K562 (cell line): Measurements from ENCODE around the gene HEXD. TPM values are rescaled to one million over a fixed set of nuclear protein-coding genes. Genes with fewer than 3 reads are reported as not detected.

Experiments used
- FIP1L1 ChIP-seq: fragments of 200-400 bp; formaldehyde crosslinking; IDR thresholded peaks from 2 replicates; pipeline ENCODE4 v1.6.1; 2018; ENCODE audit warnings: mild to moderate bottlenecking, low read depth, low read length; ENCODE audit not compliant: poor library complexity, severe bottlenecking
- FOXA1 ChIP-seq: fragments of 450-650 bp; IDR thresholded peaks from 2 replicates; pipeline ENCODE4 v1.6.1; 2016; ENCODE audit warnings: mild to moderate bottlenecking, borderline replicate concordance
- FOXM1 ChIP-seq, 2 experiments: fragments of 450-650 bp in 1 of 2; sonication (generic) in 1 of 2; formaldehyde crosslinking in 1 of 2; IDR thresholded peaks; 2 replicates each; pipeline versions ENCODE4 v1.6.1 to v1.9.0; 2017 to 2022; ENCODE audit warnings: low read depth in 2 of 2, mild to moderate bottlenecking in 2 of 2, missing genetic modification reagents in 1 of 2, moderate library complexity in 1 of 2
- HDAC6 ChIP-seq: IDR thresholded peaks from 2 replicates; pipeline ENCODE4 v1.6.1; 2012; ENCODE audit warnings: low read depth, mild to moderate bottlenecking, control low read depth, inconsistent platforms, low read length, moderate library complexity
- HNRNPUL1 ChIP-seq: fragments of 200-400 bp; formaldehyde crosslinking; IDR thresholded peaks from 2 replicates; pipeline ENCODE4 v1.6.1; 2017; ENCODE audit warnings: low read length
- KAT2B ChIP-seq: IDR thresholded peaks from one replicate; pipeline ENCODE4 v1.6.1; 2012; ENCODE audit warnings: low read depth, mild to moderate bottlenecking, control low read depth, inconsistent platforms, low read length, moderate library complexity
- KDM5B ChIP-seq: fragments of 200-600 bp; sonication (generic); IDR thresholded peaks from 2 replicates; pipeline ENCODE4 v1.6.1; 2012; ENCODE audit warnings: low read depth, mild to moderate bottlenecking, moderate library complexity, low read length, control low read depth, inconsistent platforms; ENCODE audit not compliant: insufficient replicate concordance
- MCM5 ChIP-seq: fragments of 450-650 bp; IDR thresholded peaks from 2 replicates; pipeline ENCODE4 v1.6.1; 2016; ENCODE audit warnings: low read depth
- PML ChIP-seq: IDR thresholded peaks from 2 replicates; pipeline ENCODE4 v1.6.1; 2012; ENCODE audit warnings: low read length, inconsistent platforms
- PYGO2 ChIP-seq: fragments of 450-650 bp; IDR thresholded peaks from 2 replicates; pipeline ENCODE4 v1.6.1; 2016; ENCODE audit warnings: mild to moderate bottlenecking, missing genetic modification characterization, moderate library complexity, missing compliant biosample characterization
- TEAD1 ChIP-seq, 2 experiments: fragments of 450-650 bp in 1 of 2; sonication (generic) in 1 of 2; formaldehyde crosslinking; IDR thresholded peaks; 2 replicates each; pipeline versions ENCODE4 v1.4.0 to v1.8.0; 2020 to 2022; ENCODE audit warnings: mild to moderate bottlenecking in 2 of 2, missing genetic modification reagents in 1 of 2
- ZNF445 ChIP-seq: fragments of 250-450 bp; sonication (Bioruptor Pico); IDR thresholded peaks from 2 replicates; pipeline ENCODE4 v1.4.0; 2020; ENCODE audit warnings: low read depth, mild to moderate bottlenecking, moderate library complexity
- ZNF766 ChIP-seq: fragments of 200-800 bp; sonication (Bioruptor generic); conservative IDR thresholded peaks from 2 replicates; pipeline ENCODE4 v1.6.1; 2016; ENCODE audit warnings: missing genetic modification characterization, missing compliant biosample characterization
- polyA plus RNA-seq, 8 experiments: library from polyadenylated mRNA; depleted of rRNA in 4 of 8; stranded (reverse) in 5 of 8; unstranded in 3 of 8; fragments of >200 nt; fragmentation: Nextera tagmentation in 2 of 8; fragmentation: Illumina TruSeq in 1 of 8; extraction: Ambion mirVana in 2 of 8; extraction: Trizol in 1 of 8; gene quantifications; 2 replicates each; pipeline versions ENCODE4 v1.2.1 to v1.2.3, GENCODE V29; 2011 to 2014; ENCODE audit warnings: inconsistent platforms in 1 of 8, missing spikeins in 1 of 8
- total RNA-seq, 7 experiments: library from RNA; depleted of rRNA in 6 of 7; stranded (reverse); fragments of >200 nt in 6 of 7; fragmentation: Illumina TruSeq in 2 of 7; extraction: Trizol in 2 of 7; gene quantifications; 2 replicates each; pipeline versions ENCODE4 v1.2.1 to v1.2.3, GENCODE V29; 2011 to 2021; ENCODE audit warnings: low replicate concordance in 1 of 7
- TF ChIP-seq, protein P1 (sequence below), 3 experiments: fragments of 200-800 bp in 1 of 3; sonication (Bioruptor generic) in 1 of 3; sonication (generic) in 1 of 3; formaldehyde crosslinking in 1 of 3; IDR thresholded peaks; 2 replicates each; pipeline versions ENCODE4 v1.6.1 to v1.8.0; 2016 to 2022; ENCODE audit warnings: mild to moderate bottlenecking in 2 of 3, missing compliant biosample characterization in 2 of 3, missing genetic modification characterization in 2 of 3, missing genetic modification reagents in 1 of 3
- TF ChIP-seq, protein P2 (sequence below), 2 experiments: fragments of 450-650 bp; conservative IDR thresholded peaks; 2 replicates each; pipeline ENCODE4 v1.6.1; 2017; ENCODE audit warnings: mild to moderate bottlenecking in 2 of 2, moderate library complexity in 2 of 2
- TF ChIP-seq, protein P3 (sequence below): sonication (generic); IDR thresholded peaks from 2 replicates; pipeline ENCODE4 v1.6.1; 2016
- TF ChIP-seq, protein P4 (sequence below): fragments of 450-650 bp; IDR thresholded peaks from one replicate; pipeline ENCODE4 v1.6.1; 2018; ENCODE audit warnings: mild to moderate bottlenecking, moderate library complexity; ENCODE audit not compliant: partially characterized antibody

HEXD gene
- total and polyA plus RNA-seq, 9 of the 15 experiments (the other 6 are each of a cell fraction or from before 2014, with no cell fraction given) = 1.0 to 25.3 (median 10.0) TPM

DNA sequence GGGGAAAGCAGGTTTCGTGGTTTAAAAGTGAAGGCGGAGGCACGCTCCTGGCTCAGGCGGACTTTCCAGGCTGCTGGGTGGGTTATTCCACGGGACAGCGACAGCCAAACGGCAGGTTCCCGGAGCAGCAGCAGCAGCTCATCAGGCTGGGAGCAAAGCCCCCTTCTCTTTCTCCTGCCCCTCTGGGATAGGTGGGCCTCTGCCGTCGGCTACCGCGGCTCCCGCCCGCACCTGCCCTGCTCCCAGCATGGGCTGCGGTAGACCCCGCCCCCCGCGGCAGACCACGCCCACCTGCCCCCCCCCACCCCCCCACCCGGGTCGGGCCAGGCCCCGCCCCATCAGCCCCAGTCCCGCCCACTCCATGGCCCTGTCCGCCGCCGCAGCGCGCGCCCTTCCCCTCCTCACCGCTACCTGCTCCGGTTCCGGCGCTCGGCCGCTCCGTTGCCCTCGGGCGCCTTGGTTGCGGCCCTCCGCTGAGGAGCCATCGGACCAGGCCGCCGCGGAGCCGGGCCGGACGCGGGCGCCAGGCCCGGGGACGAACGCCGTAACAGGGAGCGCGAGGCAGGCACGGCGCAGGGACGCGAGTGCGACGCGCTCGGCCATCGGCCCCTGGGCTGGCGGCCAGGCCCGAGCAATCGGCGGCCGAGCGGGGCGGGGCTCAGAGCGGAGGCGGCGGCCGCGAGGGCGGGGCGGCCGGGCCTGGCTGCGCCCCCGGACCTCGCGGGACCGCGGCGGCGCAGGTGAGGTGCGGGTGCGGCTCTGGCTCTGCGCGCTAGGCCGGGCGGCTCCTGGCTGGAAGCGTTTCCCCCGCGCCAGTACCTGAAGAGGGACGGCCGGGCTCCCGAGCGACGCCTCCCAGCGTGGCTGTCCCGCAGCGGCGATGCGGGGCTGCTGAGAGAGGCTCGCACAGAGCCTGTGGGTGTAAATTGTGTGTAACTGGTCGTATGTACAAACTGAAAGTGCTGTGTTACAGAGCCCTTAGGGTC lies at the start of gene HEXD, which contains the start of gene OGFOD3 (continued):
- TF ChIP-seq, protein P1, sequence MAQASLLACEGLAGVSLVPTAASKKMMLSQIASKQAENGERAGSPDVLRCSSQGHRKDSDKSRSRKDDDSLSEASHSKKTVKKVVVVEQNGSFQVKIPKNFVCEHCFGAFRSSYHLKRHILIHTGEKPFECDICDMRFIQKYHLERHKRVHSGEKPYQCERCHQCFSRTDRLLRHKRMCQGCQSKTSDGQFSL (CRISPR knock-in tag; IDR thresholded peaks at IDR 0.05) = peak; percentile 93
- TF ChIP-seq, protein P1 (tag; IDR thresholded peaks at IDR 0.05) = peak in 1 of 2 experiments; percentile 97; a peak in 2 of 4 replicates
- no peak; the same call in 1 of the 2 replicates for TF ChIP-seq ZNF766 (CRISPR knock-in tag)
- TF ChIP-seq, protein P2, sequence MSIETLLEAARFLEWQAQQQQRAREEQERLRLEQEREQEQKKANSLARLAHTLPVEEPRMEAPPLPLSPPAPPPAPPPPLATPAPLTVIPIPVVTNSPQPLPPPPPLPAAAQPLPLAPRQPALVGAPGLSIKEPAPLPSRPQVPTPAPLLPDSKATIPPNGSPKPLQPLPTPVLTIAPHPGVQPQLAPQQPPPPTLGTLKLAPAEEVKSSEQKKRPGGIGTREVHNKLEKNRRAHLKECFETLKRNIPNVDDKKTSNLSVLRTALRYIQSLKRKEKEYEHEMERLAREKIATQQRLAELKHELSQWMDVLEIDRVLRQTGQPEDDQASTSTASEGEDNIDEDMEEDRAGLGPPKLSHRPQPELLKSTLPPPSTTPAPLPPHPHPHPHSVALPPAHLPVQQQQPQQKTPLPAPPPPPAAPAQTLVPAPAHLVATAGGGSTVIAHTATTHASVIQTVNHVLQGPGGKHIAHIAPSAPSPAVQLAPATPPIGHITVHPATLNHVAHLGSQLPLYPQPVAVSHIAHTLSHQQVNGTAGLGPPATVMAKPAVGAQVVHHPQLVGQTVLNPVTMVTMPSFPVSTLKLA (conservative IDR thresholded peaks at IDR 0.05) = peak in 1 of 2 experiments; percentile 50; a peak in 2 of 4 replicates
- TF ChIP-seq PYGO2 = no peak
- no peak for TF ChIP-seq FOXM1 (IDR thresholded peaks at IDR 0.05; ENCODE audit: low read depth)
- TF ChIP-seq FOXM1 (CRISPR knock-in tag; IDR thresholded peaks at IDR 0.05; ENCODE audit: low read depth) = 0 out of 2 replicates have a peak, but pooled peaks have one; percentile 40
- TF ChIP-seq MCM5 = no peak
- TF ChIP-seq PML = peak; percentile 61; the same call in 1 of the 2 replicates
- no peak for TF ChIP-seq ZNF445
- TF ChIP-seq TEAD1 (CRISPR knock-in tag; IDR thresholded peaks at IDR 0.05) = peak in 1 of 2 experiments; percentile 89; a peak in 2 of 4 replicates
- TF ChIP-seq KAT2B = no peak
- no peak for TF ChIP-seq HNRNPUL1
- TF ChIP-seq, protein P3, sequence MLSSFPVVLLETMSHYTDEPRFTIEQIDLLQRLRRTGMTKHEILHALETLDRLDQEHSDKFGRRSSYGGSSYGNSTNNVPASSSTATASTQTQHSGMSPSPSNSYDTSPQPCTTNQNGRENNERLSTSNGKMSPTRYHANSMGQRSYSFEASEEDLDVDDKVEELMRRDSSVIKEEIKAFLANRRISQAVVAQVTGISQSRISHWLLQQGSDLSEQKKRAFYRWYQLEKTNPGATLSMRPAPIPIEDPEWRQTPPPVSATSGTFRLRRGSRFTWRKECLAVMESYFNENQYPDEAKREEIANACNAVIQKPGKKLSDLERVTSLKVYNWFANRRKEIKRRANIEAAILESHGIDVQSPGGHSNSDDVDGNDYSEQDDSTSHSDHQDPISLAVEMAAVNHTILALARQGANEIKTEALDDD = no peak
- TF ChIP-seq, protein P4, sequence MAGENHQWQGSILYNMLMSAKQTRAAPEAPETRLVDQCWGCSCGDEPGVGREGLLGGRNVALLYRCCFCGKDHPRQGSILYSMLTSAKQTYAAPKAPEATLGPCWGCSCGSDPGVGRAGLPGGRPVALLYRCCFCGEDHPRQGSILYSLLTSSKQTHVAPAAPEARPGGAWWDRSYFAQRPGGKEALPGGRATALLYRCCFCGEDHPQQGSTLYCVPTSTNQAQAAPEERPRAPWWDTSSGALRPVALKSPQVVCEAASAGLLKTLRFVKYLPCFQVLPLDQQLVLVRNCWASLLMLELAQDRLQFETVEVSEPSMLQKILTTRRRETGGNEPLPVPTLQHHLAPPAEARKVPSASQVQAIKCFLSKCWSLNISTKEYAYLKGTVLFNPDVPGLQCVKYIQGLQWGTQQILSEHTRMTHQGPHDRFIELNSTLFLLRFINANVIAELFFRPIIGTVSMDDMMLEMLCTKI = no peak
- TF ChIP-seq HDAC6 = no peak
- TF ChIP-seq KDM5B = peak; percentile 66
- TF ChIP-seq FIP1L1 = peak; percentile 48
- no peak for TF ChIP-seq FOXA1
